HG02885 (cell line): Measurements from ENCODE around the gene POU2F2.
"Not testable (repeated sequence)": the region's sequence is repeated elsewhere in the genome, so short reads cannot be mapped to it uniquely, and the experiment has no call there.

Source experiments
- ATAC-seq: cut with Tn5 transposase; IDR thresholded peaks from one replicate; pipeline ENCODE4 v1.9.1; 2021; ENCODE audit warnings: mild to moderate bottlenecking; ENCODE audit not compliant: unreplicated experiment, poor library complexity

The POU2F2 gene

GRCh38 chr19:42108527-42109389, 23.5 kb downstream of the POU2F2 start:
- ATAC-seq, result peak; percentile 66

- no peak for ATAC-seq
Measured at GRCh38 chr19:42105368-42105767, 26.9 kb downstream of the POU2F2 start.

DNA sequence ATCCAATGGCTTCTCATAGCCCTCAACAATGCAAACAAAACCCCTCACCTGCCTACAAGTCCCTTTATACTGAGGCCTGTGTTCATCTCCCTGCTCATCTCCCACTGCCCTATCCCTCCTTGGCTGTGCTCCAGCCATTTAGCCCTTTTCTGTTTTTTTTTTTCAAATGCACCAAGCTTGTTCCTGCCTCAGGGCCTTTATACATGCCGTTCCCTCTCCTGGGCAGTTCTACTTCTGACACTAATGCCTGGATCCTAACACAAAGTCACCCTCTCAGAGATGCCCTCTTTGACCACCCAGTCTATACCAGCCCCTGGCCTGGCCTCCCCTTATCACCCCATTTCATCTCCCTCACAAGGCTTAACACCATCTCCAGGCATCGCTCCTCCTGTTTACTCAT, 29.4 kb downstream of the POU2F2 start:
- ATAC-seq, result no peak

- not testable (repeated sequence) for ATAC-seq
Measured at GRCh38 chr19:42100241-42100640, 32.0 kb downstream of the POU2F2 start.

GRCh38 chr19:42099336-42099925, 32.8 kb downstream of the POU2F2 start:
- no peak for ATAC-seq

- ATAC-seq, result no peak
Measured at GRCh38 chr19:42098781-42099180, 33.5 kb downstream of the POU2F2 start.

- no peak for ATAC-seq
Measured at GRCh38 chr19:42097461-42097860, 34.8 kb downstream of the POU2F2 start.

DNA sequence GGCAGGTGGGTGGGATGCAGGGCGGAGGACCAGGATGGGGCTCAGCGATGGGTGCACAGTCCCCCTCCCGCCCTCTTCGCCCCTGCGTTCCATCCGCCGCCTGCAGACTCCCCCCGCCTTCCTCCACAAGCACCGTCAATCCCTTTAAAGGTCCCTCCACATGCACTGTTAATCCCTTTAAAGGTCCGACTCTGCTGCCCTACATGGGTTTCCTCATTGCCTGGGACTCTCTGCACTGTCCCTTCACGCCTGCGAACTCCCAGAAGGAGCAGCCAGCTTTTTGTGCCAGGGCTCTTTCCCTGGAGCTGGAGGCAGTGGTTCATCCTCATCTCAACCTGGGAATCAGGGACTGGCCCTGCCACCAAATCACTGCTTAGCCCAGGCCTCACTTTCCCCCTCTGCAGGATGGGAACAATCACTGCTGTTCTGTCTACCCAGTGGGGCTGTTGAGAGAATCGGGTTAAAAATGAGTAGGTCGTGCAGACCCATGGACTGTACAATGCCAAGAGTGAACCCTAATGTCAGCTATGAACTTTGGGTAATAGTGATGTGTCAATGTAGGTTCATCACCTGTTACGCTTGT, 35.9 kb downstream of the POU2F2 start:
- no peak for ATAC-seq

- no peak for ATAC-seq
Measured at GRCh38 chr19:42095814-42096230, 36.4 kb downstream of the POU2F2 start.

DNA sequence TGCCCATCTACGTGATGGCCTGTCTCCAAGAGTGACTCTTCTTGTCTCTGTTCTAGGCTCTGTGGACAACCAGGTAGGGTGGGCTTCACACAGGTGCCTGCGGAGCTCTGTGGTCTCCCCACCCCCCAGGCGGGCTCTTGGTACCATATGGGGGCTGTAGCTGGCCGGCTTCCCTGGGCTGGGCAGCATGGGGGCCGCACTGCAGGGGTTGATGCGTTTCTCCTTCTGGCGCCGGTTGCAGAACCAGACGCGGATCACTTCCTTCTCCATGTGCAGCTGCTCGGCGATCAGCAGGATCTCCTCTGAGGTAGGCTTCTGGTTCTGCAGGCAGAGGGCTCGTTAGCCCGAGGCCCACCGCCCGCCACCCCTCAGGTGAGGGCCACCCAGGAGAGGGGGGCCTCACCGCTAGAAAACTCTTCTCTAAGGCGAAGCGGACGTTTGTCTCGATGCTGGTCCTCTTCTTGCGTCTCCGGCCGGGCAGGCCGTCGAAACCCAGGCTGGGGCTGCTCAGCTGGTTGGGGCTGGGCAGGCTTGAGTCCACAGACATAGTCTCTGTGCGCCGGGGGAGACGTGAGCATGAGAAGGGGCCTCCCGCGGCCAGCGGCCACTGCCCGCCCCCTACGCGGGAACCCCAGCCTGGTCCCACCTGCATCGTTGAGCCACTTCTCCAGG, 37.0 kb downstream of the POU2F2 start:
- no peak for ATAC-seq

DNA sequence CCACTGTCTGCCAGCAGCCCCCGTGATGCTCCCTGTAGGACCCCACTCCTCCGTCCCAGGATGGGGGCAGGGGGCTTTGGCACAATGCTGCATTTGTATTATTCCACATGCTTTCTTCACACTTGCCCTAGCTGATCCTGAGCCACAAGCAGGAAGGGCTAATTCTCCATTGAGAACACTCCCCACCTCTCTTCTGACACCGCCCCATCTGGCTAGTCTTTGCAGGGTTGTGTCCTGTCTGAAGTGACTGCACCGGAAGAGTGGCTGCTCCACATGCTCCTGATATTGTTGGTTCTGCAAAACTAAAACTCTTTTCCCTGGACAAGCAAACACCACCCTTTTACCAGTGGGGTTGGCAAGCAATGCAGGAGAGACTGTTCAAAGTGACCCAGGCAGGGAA, 38.3 kb downstream of the POU2F2 start:
- no peak for ATAC-seq

GRCh38 chr19:42093505-42093904, 38.7 kb downstream of the POU2F2 start:
- no peak for ATAC-seq

DNA sequence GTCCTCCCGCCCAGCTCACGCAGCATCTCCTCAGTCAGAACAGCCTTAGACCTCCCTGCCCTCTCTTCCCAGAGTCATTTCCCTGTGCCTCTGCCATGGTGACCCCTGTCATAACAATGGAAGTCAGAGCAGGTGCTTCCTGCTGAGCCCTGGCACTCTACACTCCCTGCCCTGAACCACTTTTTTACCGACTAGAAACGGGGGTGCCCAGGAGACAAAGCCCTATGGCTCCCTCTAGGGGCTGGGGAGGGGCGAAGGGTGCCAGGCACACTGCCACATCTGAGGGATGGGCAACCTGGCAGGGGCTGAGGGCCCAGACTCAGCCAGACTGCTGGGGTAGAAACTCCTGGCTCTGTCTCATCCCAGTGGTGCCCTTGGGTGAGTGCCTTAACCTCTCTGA, 39.9 kb downstream of the POU2F2 start:
- ATAC-seq, result no peak

DNA sequence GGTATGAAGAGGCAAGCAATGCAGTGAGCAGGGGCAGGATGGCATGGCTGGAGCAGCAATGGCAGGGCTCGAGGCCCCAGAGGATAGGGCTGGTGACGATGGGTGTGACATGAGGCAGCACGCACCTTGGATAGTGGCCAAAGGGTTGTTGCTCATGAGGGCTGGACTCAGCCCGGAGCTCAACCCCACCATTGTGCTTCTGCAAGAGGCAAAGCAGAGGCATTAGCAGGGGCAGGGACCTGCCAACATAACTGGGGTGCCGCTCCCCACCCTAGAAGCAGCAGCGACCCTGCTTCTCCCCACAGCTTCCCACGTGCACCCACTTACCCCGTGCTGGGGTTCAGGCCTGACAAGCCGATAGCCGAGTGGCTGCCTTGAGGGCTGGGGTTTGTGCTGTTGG, 40.5 kb downstream of the POU2F2 start:
- no peak for ATAC-seq

DNA sequence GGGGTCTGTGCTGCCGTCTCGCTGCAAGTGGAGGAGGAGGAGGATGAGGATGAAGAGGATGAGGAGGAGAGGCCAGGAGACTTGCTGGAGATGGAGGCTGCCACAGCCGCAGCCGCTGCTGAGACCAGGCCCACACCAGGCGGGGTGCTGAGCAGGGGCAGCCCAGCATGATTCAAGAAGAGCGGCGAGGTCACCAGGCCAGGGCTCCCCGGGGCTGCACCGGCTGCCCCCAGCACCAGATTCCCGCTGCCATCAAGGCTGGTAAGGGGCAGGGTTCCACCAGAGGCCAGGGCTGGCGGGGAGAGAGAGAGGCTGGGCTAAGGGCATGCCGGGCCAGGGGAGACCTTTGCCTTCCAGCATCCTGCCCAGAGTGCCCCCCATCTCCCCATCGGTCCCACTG, 40.9 kb downstream of the POU2F2 start:
- no peak for ATAC-seq

DNA sequence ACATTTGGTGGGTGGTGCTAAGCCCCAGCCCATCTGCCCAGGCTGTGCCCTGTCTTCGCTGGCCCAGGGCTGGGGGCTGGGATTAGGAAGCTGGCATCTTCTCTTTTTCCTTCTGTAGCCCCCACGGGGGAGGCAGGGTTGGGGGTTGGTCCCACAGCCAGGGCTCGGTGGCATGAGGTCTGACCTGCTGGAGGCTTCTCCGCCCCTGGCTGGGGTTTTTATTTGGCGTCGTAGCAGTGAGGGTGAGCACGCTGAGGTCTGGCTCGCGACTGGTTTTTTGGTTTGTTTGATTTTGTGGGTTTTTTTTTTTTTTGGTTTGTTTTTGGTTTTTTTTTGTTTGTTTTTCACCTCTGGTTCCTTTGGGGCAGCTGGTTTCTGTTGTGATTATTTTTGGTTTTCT, 41.6 kb downstream of the POU2F2 start:
- no peak for ATAC-seq

GRCh38 chr19:42089772-42090171, 42.5 kb downstream of the POU2F2 start:
- ATAC-seq, result no peak

DNA sequence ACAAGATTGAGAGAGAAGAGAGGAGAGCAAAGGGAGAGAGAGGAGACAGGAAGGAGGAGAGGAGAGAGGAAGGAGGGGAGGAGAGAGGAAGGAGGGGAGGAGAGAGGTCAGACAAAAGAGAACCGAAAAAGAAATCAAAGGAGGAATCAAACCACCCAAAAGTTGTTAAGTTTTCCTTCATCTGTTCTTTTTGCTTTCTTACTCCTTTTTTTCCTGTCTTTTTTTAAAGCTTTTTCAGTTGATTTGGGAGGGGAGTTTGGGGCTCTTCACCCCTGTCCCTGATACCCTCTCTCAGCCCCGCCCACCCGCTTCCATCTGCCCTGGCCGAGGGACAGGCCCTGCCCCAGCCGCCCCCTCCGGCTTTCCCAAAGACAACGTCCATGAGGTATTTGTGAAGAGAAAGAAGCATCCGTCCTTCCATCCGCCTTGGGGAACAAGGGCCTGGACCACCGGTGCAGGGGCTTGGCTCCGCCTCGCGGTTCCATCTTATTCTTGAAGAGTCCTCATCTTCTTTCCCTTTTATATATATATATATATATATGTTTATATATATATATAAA, 43.0 kb downstream of the POU2F2 start:
- ATAC-seq, result no peak

DNA sequence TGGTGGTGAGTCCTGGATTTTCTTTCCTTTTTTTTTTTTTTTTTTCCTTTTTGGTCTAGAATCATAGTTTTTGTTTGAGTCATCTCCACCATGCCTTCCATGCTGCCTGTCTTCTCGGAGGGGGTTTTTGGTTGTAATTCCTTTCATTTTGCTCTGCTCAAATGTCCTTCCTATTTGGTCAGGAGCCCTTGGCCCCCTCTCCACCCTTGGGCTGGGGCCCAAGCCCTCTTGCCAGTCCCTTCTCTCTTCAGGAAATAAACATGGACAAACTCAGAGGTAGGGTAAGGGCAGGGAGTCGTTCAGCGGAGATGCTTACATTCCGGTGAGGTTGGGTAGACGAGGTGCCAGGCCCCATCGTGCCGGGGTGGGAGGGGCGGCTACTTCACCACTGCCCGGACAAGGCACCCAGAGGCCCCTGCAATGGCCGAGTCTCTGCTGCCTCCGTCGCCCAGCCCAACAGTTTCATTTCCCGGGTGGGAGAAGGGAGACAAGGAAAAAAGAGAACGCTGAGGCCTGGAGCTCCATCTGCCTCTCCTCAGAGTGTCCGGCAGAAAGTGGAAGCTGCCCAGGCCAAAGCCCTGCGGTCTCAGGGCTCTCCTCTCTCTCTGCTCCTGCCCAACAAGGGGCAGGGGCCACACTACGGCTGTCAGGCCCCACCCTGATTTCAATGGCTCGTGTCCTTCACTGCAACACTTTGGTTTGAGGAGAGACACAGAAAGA, 43.6 kb downstream of the POU2F2 start:
- ATAC-seq, result no peak
